HG02763 (cell line): ENCODE data around the gene MSANTD3.
"Not testable (repeated sequence)": the region's sequence is repeated elsewhere in the genome, so short reads cannot be mapped to it uniquely, and the experiment has no call there.

Source experiments
- ATAC-seq: cut with Tn5 transposase; IDR thresholded peaks from one replicate; pipeline ENCODE4 v1.9.1; 2021; ENCODE audit warnings: mild to moderate bottlenecking, moderate library complexity; ENCODE audit not compliant: unreplicated experiment

MSANTD3 gene, protein sequence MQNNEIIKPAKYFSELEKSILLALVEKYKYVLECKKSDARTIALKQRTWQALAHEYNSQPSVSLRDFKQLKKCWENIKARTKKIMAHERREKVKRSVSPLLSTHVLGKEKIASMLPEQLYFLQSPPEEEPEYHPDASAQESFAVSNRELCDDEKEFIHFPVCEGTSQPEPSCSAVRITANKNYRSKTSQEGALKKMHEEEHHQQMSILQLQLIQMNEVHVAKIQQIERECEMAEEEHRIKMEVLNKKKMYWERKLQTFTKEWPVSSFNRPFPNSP

DNA sequence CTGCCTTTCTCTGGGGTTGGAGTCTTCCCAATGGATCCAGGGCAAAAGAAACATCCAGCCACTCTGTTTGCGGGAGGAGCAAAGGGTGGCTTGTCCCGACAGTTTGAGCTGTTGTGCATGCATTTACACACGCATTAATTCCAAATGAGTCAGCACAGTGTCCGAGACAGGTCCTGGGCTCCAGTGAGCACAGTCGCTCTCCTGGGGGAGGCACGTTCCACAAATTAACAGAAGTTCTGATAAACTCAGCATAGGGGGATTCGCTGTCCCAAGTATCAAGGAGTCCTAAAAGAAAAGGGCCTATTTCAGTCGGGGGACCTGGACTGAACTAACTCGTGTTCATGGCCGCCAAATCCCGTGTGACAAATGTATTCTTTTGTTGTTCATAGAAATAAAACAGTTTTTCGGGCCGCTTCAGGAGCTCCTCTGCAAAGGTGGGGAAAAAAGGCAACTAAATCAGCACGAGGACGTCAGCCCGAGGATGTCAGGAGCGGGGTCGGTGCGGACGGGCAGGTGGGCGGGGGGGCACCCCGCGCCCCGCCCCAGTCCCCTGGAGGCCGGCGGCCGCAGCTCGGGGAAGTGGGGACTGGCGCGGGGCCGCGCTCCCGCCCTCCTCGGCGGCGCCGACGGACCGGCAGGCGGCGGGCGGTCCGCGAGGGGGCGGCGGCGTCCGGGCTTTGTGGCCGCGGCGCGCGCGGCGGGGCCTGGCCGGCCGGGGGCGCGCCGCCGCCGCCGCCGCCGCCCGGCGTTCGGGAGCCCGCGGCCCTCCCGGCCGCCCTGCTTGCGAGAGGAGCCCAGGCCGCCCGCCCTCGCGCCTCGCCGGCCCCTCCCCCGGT, at the start of gene MSANTD3:
TSS of gene MSANTD3 (plus strand) at position 614 of the 836 bp plus-strand sequence. CDS start 14,796 bp downstream, outside the sequence.
- peak; percentile 78 for ATAC-seq

DNA sequence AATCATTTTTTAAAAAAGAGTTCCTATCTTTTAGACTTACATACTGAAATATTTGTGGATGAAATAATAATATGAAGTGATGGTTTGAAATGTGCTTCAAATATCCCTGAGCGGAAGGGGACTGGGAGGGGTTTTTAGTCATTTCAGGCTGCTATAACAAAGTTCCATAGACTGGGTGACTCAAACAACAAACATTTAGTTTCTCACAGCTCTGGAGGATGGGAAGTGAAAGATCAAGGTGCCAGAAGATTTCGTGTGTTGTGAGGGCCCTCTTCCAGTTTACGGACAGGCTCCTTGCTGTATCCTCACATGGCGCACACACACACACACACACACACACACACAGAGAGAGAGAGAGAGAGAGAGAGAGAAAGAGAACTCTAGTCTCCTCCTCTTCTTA, 47.1 kb upstream of the MSANTD3 start:
- ATAC-seq, result no peak

DNA sequence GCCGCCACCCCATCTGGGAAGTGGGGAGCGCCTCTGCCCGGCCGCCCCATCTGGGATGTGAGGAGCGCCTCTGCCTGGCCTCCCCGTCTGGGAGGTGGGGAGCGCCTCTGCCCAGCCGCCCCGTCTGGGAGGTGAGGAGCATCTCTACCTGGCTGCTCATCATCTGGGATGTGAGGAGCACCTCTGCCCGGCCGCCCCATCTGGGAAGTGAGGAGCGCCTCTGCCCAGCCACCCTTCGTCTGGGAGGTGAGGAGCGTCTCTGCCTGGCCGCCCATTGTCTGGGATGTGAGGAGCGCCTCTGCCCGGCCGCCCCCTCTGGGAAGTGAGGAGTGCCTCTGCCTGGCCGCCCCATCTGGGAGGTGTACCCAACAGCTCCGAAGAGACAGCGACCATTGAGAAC, 34.0 kb upstream of the MSANTD3 start:
- not testable (repeated sequence) for ATAC-seq

DNA sequence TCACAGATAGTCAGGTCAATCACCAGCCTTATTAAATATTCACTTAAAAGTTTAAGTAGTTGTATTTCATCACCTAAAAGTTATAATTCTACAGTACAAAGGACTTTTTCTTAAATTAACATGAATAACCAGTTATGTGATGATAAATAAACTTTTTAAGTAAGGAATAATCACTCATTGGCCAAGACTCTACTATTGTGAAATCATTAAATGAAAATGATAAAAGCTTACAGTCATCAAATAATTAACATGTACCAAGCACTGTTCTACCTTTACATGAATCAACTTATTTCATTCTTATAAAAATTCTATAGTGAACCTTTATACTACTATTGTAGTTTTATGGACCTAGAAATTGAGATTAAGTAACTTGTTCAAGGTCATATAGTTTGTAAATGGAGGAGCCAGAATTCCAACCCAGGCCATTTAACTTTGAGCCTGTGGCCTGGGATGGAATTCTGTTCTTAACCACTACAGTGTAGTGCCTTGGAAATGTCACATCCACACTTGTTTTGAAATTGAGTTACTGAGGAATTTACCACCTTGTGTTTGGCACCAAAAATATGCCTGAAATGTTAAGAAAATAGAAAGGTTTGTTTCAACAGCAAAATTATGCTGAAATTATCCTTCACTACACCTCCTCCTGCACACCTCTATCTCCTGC, 32.8 kb upstream of the MSANTD3 start:
- ATAC-seq, result no peak

DNA sequence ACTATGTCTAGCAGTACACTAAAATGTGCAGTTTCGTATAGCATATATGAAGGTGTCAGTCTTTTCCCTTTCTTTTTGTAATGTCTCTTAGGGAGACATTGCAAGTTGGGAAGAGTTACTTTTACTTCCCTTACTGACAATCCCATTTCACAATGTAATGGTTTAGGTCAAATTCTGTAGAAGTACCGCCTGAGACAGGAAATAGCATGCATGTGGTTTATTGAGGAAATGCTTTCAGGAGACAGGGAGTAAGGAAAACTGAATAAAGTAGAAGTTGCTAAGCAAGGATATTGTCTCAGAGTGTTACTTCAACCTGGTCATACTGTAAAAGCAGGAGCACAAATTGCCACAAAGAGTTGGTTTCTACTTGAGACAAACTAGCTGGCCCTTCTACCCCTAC, 32.1 kb upstream of the MSANTD3 start:
- no peak for ATAC-seq

DNA sequence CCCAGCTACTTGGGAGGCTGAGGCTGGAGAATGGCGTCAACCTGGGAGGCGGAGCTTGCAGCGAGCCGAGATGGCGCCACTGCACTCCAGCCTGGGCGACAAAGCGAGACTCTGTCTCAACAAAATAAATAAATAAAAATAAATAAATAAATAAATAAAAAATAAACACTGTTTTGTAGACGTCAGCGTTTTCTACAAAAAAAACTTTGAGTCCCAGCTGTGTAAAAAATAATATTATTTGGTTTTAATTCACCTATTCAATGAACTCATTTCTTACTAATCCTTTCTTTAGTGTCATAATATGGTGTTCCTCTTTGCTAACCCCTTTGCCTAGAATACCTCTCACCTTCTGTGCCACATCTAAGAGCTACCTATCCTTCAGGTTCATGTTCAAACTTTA, 30.2 kb upstream of the MSANTD3 start:
- no peak for ATAC-seq

DNA sequence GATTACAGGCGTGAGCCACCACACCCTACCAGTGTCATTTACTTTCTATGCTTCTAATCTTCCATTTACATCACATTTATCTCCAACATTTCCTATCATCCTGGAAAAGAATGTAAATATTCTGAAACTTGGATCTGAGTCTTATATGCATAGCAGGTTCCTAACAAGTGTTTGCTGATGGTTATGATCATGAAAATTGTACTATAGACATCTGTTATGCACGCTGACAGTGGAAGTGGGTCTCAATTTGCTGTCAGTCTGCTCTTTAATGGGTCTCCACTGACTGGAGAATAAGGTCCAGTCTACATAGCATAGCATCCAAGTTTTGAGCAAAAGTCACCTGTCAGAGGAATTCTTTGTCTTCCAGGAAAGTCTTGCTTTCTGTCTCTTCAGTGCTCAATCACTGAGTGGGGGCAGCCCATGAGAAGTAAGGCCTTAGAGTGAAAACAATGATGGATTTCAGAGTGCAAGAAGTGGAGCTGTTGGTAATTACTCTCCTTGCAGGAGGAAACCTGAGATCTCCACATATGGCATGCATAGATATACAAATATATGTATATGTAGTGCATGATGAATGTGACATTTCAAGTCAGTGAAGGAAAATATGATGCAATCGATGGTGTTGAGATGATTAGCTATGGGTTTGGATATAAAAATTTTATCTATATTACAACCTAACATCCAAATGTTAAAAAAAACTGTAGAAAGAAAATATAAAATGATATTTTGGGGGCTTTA, 29.2 kb upstream of the MSANTD3 start:
- no peak for ATAC-seq

DNA sequence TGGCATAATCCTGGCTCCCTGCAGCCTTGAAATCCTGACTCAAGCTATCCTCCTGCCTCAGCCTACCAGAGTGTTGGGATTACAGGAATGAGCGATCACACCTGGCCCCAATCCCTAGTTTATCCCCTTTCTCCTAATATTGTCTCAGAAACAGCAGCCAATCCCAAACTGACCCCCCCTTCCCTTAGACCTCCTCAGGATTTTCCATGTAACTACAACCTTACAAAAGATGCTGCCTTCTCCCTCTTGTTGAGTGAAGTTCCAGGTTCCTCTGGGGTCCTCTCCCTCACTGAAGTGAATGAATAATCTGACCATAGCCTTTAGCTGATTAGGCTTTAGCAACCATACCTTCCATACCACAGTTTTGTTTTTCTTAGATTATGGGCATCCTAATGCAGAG, 25.9 kb upstream of the MSANTD3 start:
- no peak for ATAC-seq

DNA sequence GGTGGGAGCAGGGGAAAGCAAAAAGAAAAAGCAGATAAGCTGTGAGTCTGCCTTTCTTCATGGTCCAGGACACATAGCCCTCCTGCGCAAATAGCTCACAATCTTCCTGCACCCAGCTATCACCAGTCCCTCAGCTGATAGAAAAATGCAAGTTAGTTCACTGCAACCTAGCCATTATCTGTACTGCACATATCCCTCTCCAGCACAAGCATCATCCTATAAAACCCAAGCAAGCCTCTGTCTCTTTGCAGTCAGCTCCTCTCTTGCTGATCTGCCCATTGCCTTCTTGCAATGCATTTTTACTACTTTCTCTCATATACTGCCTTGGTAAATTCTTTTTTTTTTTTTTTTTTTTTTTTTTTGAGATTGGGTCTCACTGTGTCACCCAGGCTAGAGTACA, 20.0 kb upstream of the MSANTD3 start:
- ATAC-seq, result no peak

DNA sequence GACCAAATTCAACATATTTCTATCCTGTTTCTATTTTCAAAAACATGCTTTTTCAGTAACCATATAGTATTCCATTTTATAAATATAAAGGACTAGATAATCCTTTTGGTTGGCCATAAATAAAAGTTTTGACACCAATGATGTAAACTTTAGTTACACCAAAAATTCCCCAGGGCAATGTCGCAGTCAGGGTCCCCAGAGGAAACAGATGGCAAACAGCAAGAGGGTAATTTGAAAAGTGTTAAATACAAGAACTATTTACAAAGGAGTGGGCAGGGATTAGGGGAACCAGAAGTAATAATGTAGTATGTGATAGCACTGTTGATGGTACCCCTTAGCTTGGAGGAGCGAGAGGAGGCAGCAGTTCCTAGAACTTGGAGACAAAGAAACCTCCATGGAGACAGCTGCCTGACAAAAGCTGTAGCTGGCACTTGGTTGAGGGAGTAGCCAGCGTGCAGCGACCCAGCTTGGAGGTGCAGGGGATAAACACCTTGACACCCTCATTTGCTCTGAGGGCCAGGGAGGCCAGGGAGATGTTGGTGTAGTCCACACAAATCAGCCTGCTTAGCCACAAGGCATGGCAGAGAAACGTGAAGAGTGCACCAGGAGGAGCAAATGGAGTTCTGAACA, 18.3 kb upstream of the MSANTD3 start:
- ATAC-seq, result no peak

DNA sequence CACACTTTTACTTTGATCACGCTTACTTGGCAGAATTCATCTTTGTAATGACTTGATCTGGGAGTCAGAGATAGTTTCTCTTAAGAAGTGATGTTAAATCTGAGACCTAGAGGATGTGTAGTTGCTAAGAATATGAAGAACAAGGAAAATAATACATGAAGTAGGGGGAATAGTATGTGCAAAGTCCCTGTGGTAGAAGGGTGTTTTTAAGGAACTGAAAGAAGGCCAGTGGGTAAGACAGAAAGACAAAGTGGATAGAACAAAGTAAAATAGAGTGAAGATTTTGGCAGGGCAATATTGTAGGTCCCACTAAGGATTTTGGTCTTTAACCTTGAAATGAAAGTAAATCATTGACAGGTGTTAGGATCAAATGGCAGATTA, 17.8 kb upstream of the MSANTD3 start:
- no peak for ATAC-seq

DNA sequence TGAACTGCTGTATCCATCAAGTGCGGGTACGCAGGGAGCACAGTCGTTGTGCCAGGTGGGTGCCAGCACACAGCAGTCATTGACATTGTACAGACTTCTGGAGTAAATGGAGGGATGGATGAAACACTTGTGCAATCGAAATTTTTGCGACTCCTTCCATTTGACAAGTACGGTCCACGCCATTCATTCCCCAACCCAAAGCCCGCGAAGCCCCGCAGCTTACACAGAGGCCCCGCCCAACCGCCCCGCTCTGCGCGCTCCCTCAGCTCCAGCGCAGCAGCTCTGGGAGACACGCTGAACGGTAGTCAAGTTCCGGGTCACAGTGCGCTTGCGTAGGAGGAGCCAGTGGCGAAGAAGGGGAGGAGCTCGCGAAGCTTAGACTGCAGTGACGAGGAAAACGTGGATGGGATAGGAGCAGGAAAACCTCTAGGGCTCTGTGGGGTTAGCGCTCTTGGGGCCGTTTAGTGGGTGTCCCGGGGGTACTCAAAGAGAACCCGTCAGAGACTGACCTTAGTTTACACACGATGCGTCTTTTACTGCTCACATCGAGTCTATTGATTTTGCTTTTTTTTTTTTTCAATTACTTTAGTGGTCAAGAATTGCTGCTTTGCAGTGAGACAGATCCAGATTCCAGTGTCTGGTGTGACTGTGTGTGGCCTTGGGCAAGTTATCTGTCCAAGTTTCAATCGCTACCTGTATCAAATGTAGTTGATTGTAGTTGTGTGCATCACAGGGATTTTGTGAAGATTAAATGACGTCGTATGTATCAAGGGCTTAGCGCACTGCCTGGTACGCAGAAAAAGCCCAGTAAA, 15.3 kb upstream of the MSANTD3 start:
- peak; percentile 100 for ATAC-seq

DNA sequence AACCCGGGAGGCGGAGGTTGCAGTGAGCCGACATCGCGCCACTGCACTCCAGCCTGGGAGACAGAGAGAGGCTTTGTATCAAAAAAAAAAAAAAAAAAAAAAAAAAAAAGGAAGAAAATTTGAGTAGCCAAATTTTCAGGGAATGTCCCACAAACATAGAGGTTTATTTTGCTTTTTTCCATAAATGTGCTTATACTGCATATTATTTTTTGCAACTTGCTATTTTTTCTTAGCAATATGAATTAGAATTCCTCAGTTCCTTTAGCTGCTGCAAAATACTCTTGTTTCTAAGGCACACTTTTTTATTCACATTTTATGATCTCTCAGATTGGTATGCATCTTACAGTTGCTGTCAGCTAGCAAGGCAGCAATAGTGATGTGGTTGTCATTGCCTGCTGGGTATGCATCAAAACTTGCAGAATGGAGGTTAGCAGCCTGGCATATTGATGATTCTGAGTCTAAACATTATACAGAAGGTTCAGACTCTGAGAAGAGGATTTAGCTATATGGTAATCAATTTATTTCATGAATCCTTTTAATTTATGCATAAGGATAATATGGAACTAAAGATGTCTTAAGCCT, 13.0 kb upstream of the MSANTD3 start:
- no peak for ATAC-seq

DNA sequence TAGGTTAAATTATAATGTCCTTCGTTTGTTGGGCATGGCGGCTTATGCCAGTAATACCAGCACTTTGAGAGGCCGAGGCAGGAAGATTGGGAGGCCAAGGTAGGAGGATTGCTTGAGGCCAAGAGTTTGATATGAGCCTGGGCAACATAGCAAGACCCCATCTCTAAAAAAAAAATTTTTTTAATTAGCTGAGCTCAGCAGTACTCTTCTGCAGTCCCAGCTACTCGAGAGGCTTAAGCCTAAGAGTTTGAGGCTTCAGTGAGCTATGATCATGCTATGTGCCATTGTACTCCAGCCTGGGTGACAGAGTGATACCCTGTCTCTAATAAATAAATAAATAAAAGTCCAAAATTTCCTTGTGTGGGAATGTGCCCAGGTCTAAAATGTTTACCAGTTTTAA, 9.1 kb upstream of the MSANTD3 start:
- no peak for ATAC-seq

DNA sequence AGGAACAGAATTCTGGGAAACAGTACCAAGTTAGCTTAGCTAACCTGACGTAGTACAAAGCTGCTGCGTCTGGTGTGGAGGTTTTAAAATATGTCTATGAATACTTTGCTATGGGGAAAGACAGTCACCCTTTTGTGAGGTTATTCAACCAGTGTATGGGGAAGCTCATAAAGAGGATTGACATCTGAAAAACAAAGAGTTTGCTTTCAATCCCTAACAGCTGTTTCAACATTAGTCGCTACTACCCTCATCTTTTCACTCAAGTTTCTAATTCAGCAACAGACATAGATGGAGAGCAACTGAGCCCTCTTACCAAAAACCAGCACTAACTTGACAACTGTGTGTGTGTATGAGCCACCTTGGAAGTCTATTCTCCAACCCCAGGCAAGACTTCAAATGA, 7.8 kb upstream of the MSANTD3 start:
- ATAC-seq, result no peak

DNA sequence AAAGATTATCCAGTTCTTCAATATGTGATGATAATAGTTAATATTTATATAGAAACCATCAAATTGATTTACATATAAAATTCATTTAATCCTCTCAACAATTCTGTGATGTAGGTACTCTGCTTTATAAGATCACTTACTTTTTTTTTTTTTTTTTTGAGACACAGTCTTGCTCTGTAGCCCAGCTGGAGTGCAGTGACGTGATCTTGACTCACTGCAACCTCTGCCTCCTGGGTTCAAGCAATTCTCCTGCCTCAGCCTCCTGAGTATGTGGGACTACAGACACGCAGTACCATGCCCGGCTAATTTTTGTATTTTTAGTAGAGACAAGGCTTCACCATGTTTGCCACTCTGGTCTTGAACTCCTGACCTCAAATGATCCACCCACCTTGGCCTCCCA, 5.8 kb upstream of the MSANTD3 start:
- ATAC-seq, result not testable (repeated sequence)

DNA sequence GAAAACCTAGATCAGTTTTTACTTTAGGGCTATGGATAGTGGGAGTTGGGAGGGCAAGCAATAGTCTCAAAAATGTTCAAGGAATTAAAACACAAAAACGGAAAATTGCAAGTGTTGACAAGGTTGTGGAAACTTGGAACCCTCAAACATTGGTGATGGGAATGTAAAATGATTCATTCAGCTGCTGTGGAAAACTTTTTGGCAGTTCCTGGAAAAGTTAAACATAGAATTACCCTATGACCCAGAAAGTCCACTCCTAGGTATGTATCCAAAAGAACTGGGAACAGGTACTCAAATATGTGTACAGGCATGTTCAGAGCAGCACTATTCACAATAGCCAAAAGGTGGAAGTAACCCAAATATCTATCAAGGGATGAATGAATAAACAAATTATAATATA, 1.2 kb upstream of the MSANTD3 start:
- no peak for ATAC-seq

DNA sequence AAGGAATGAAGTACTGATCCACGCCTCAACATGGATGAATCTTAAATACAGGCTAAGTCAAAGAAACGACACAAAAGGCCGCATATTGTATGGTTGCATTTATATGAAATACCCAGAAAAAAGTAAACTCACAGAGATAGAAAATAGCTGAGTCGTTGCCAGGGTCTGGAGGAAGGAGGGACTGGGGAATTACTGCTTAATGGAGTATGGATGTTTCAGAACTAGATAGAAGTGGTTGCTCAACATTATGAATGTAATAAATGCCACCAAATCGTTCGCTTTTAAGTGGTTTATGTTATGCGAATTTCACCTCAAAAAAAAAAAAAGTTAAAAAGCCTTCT, 784 bp upstream of the MSANTD3 start:
- ATAC-seq, result no peak

DNA sequence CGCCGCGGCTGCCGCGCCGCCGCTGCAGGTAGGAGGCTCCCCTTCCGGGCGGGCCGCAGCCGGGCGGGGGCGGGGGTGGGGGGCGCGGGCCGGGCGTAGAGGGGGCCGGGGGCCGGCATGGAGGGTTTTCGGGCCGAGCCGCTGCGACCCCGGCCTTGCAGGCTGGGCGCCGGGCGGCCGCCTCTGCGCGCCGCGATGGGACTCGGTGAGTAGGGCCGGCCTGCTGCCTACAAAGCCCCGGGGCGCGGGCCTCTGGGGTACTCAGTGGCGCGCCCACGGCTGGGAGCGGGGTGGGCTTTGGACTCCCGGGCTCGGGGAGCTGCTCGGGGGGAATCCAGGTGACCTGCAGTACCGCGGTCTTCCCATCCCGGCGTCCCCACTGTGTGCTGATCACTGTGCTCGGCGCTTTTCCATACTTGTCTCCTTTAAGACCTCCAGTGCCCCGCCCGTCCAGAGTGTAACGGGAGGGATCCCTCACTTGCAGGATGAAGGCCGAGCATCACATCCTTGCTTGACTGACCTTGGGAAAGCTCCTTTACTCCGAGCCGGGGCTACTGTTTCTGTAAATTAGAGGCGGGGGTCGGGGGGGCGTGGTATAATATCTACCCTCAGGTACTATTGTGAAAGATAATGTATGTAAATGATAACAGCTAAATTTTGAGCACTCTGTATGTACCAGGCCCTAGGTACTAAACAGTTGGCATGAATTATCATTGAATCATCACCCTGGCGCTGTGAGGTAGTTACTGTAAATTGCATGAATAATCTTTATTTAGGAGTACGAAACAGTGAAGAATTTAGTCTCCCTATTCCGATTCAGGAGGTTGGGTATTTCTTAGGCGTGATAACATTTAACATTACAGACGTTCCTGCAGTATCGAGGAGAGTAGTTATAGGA, 672 bp downstream of the MSANTD3 start:
- ATAC-seq, result peak; percentile 57
